RWPE1 (cell line): ENCODE measurements around the gene AUNIP.

Experiments
- CTCF ChIA-PET: fragments of 350-600 bp; sonication (Branson Sonifier 250); formaldehyde crosslinking; extraction: SDS; loops from one replicate; lab custom pipeline; 2021; lab: Yijun Ruan, JAX
- POLR2A ChIA-PET: fragments of 400-600 bp; formaldehyde crosslinking; extraction: SDS; loops from one replicate; lab custom pipeline; 2020; ENCODE audit warnings: antibody characterized with exemption; ENCODE audit not compliant: low non-redundant PET; lab: Yijun Ruan, JAX
- DNase-seq: peaks from one replicate; pipeline ENCODE4 v3.0.0; 2012; ENCODE audit warnings: low spot score
- H3K27ac ChIP-seq: fragments of 450-650 bp; 2 replicates; pipeline ENCODE4 v1.5.1; 2017
- TF ChIP-seq, protein P1 (sequence below): fragments of 450-650 bp; conservative IDR thresholded peaks from 2 replicates; pipeline ENCODE4 v1.5.1; 2017; ENCODE audit warnings: low read depth, mild to moderate bottlenecking

AUNIP gene

DNA sequence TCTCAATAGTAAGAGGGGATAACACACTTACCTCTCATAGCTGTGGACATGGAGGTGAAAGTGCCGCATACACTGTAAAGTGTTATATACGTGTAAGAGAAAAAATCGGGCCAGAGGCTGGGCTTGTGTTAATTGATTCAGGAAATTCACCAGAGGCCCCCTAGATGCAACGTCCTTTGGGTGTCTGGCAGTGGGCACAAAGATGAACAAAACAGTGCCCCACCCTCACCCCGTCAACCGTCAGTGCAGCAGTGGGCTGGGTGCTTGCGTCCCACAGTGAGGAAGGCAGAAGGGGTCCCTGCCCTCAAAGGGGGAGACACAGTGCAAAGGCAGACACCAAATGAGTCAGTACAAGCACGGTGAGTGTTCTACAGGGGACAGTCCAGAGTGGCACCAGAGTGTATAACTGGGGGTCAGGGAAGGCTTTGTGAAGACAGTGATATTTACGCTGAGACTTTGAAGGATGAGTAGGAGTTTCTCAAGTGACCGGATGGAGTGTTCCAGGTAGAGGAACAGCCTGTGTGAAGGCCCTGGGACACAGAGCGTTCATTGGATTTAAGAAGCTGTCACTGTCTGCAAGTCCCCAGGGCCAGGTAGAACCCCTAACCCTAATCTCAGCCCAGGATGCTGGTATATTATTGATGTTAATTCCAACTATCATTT is 46.1 kb downstream of the AUNIP start:
- TF ChIP-seq, protein P1, sequence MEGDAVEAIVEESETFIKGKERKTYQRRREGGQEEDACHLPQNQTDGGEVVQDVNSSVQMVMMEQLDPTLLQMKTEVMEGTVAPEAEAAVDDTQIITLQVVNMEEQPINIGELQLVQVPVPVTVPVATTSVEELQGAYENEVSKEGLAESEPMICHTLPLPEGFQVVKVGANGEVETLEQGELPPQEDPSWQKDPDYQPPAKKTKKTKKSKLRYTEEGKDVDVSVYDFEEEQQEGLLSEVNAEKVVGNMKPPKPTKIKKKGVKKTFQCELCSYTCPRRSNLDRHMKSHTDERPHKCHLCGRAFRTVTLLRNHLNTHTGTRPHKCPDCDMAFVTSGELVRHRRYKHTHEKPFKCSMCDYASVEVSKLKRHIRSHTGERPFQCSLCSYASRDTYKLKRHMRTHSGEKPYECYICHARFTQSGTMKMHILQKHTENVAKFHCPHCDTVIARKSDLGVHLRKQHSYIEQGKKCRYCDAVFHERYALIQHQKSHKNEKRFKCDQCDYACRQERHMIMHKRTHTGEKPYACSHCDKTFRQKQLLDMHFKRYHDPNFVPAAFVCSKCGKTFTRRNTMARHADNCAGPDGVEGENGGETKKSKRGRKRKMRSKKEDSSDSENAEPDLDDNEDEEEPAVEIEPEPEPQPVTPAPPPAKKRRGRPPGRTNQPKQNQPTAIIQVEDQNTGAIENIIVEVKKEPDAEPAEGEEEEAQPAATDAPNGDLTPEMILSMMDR: no peak
- ChIA-PET POLR2A (no interaction called here), CTCF (interaction anchor here (0.7 kb wide), 1 partner anchor 26 kb away, joined by 3 read pairs; no protein-coding TSS in a partner anchor)
- DNase-seq: no peak
- H3K27ac ChIP-seq: no peak overlapping the region

DNA sequence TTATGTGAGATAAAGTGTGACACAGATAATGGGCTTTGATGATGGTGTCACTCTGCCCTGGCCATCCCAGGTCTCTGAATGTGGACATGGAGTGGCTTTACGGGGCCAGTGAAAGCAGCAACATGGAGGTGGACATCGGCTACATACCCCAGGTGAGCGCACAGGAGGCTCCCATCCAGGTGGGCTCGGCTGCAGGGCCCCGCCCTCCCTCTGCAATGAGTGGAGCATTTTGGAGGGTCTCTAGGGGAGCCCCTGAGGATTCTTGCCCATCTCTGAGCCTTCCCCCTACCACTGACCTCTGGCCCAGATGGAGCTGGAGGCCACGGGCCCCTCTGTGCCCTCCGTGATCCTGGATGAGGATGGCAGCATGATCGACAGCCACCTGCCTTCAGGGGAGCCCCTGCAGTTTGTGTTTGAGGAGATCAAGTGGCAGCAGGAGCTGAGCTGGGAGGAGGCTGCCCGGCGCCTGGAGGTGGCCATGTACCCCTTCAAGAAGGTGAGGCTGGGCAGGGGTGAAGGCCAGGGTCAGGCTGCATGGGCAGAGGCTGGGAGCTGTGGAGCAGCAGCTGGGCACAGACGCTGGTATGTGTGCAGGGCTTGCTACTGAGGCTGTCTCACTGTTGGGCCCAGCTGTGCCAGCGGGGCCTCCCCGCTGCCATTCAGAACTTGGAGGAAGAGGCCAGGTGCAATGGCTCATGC is 47.7 kb downstream of the AUNIP start:
- peak overlapping the region; percentile 25; the same call in 1 of the 2 replicates for H3K27ac ChIP-seq
- ChIA-PET POLR2A (no interaction called here), CTCF (interaction anchor here (0.5 to 1.0 kb wide), 4 partner anchors 12 to 81 kb away, joined by 3 read pairs; partner anchors contain the start of gene SELENON)
- TF ChIP-seq, protein P1: no peak
- no peak for DNase-seq

DNA sequence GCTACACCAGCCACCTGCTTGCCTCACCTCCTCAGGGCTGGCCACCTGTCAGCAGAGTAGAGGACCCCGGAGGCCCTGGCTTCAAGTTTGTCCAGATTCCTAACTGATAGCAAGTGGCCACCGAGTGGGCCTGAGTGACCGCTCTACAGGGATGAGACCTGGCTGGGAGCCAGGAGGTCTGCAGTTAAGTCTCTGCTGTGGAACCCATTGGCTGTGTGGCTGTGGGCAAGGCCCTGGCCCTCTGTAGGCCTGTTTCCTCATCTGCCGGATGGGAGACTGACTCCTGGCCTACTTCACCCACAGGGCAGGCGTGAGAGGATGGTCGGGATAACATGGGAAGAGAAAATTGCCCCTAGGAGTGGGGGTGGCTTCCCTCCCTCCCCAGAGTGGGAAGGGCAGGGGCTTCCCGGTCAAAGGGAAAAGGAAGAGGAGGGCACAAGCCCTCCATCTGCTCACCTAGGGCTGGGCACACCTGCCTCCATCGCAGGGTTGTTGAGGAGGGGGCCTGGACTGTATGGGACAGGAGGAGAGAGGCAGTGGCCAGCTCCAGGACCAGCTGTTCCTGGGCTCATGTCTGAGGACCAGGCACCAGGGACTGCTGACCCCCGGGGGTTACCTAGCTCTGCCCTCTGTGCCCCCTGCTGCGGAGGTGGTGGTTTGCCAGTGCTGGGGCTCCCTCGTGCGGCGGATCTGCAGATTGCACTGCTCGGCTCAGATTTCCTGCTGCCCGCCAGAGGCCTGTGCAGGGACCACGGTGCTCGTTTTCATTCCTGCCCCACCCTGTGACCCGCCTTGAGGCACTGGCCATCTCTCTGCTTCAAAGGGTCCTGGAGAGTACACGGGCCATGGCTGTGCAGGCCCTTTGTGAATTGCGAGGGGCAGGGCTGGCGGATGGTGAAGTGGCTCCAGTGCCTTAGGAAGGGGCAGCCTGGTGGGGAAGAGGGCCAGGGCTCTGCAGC is 48.6 kb downstream of the AUNIP start:
- ChIA-PET POLR2A (no interaction called here), CTCF (interaction anchor here (0.6 to 3.0 kb wide), 7 partner anchors 11 to 1873 kb away, joined by 3 to 9 read pairs (median 3); partner anchors contain the start of genes SELENON and SYF2)
- peak overlapping the region; percentile 25; the same call in 1 of the 2 replicates for H3K27ac ChIP-seq
- peak; percentile 60 for DNase-seq
- TF ChIP-seq, protein P1: peak; percentile 94

DNA sequence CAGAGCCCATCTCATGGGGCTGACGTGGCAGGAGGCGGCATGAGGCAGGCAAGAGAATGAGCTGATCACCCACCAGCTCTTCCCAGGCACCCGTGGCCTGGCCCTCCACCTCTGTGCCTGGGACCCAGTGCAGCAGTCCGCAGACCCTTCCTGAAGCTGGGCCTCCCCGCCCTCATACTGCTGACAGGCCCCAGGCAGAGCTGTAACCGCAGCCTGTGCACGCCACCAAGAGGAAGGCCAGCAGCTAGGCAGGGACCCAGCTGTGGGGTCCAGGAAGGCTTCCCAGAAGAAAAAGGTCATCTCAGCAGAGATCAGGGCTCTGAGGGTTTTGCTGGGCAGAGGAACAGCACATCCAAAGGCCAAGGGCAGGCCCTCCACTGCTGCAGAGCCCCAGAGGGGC is 49.3 kb downstream of the AUNIP start:
- H3K27ac ChIP-seq: no peak overlapping the region; the same call in 1 of the 2 replicates
- no peak for DNase-seq
- ChIA-PET CTCF (interaction anchor here (0.6 to 3.0 kb wide), 7 partner anchors 8 to 1946 kb away, joined by 3 to 9 read pairs (median 4); no protein-coding TSS in a partner anchor), POLR2A (interaction anchor here (0.6 kb wide), 1 partner anchor 10 kb away, joined by 3 read pairs; the partner anchor contains the start of gene MTFR1L)
- TF ChIP-seq, protein P1: no peak

DNA sequence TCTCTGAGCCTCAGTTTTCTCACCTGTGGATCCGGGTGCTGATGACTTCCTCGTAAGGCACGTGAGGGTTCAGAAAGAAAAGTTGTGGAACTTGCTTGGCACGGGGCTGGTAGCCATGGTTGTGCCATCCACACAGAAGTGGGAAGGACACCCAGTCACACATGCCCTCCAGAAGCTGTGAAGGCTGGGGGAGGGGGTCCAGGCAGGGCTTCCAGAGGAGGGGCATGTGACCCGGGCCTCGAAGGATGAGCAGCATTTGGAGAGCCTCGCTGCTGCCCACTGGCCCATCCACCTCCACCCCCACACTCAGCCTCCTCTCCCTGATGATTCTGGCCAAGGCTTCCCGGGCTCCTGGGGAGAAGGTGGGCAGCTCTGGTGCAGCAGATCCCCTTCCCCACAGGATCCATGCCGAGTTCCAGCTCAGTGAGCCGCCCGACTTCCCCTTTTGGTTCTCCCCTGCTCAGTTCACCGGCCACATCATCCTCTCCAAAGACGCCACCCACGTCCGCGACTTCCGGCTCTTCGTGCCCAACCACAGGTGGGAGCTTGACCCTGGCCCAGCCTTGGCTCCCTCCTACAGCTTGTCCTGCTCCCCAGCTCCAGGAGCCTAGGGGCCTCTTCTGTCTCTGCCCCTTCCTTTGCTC is 49.9 kb downstream of the AUNIP start:
- TF ChIP-seq, protein P1: no peak
- no peak overlapping the region for H3K27ac ChIP-seq
- CTCF ChIA-PET: interaction anchor here (0.6 to 3.0 kb wide), 6 partner anchors 9 to 1947 kb away, joined by 3 to 9 read pairs (median 4); no protein-coding TSS in a partner anchor
- POLR2A ChIA-PET: interaction anchor here (0.6 kb wide), 1 partner anchor 10 kb away, joined by 3 read pairs; the partner anchor contains the start of gene MTFR1L
- DNase-seq: no peak
